Heart left ventricle (tissue), 13 donors: ENCODE measurements around the gene RPL3.

Source experiments
- CTCF ChIP-seq, 12 donors: fragments of 200-600 bp; sonication (generic) in 4 of 12; IDR thresholded peaks; one replicate each; pipeline versions ENCODE4 v1.5.0 to v1.8.0; 2018 to 2022; ENCODE audit warnings: antibody characterized with exemption in 12 of 12, mild to moderate bottlenecking in 5 of 12
- POLR2A ChIP-seq, 2 donors: fragments of 450-650 bp; IDR thresholded peaks; one replicate each; pipeline ENCODE4 v1.6.1; 2017; ENCODE audit warnings: antibody characterized with exemption in 2 of 2, mild to moderate bottlenecking in 2 of 2, moderate library complexity in 2 of 2
- donor health status: ischemic (EF 13 %, LVEDD 7.1; RV severe dilation, severe dysfunction).
- donor health status: DM: no; HTN: yes; CAD: no.
- donor health status: DM: no; HTN: no; CAD: no.
- donor health status: ischemic (EF 25% LVEDD 6.9; RV normal size, moderate dysfunction).
- donor health status: ischemic (EF 25% LVEDD 5.7; RV mildly dilated, moderate dysfunction).
- donor health status: ischemic (EF 35%, LVEDD 5.7; RV mildly dilated, moderate dysfunction).
- donor health status: nonischemic (EF 11% LVEDD 7.7; RV severe dilation, severe dysfunction).
- donor health status: DM: yes; HTN: yes; CAD: no.
- donor health status: PGD.
- donor health status: ischemic (EF 29% LVEDD 5.4; RV normal size, mild dysfunction).
- donor health status: nonischemic (EF 23%, LVEDD 6.1; RV moderate dilation, normal function).

- TF ChIP-seq POLR2A (IDR thresholded peaks at IDR 0.05) (no peak), CTCF (IDR thresholded peaks at IDR 0.05) (no peak)
Observed at GRCh38 chr22:39301108-39301507, 18.3 kb downstream of the RPL3 start.
